ENCODE measurements around the gene TNFAIP2. TPM values are rescaled to one million over a fixed set of nuclear protein-coding genes. Genes with fewer than 3 reads are reported as not detected.

TNFAIP2 gene
- total and polyA plus RNA-seq, 2 donors (not counting 3 experiments of a cell fraction or from before 2014, with no cell fraction given): 31.6 to 42.7 TPM

DNA sequence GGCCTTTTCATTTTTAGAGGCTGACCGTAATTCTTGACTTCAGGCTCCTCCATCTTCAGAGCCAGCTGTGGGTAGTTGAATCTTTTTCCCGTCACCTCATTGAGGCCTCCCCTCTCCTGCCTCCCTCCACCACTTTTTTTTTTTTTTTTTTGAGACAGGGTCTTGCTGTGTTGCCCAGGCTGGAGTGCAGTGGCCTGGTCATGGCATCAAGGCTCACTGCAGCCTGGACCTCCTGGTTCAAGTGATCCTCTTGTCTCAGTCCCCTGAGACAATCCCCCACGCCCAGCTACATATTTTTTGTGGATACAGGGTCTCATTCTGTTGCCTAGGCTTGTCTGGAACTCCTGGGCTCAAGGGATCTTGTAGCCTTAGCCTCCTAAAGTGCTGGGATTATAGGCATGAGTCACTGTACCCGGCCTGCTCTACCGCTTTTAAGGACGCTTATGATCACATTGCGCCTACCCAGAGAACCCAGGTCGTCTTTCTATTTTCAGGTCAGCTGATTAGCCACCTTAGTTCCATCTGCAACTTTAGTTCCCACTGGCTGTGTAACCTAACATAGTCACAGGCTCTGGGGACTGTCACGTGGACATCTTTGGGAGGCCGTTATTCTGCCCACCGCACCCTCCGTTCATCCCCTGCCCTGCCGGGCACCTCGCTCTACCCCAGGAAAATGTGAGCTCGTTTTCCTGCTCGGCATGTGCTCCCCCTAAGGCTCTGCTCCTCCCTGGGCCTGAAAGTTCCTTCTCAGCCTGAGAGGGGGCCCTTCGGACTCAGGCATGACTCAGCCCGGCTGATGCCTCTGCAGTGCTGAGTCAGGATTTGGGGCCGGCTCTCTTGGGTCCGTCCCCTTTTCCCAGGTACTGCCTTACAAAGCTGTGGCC, 13.4 kb downstream of the TNFAIP2 start:
- H3K79me2 ChIP-seq (ENCODE audit: control insufficient read depth, insufficient read depth, low read length): no peaks in the 10 kb centered on the region
- DNase-seq (ENCODE audit: low read depth, low spot score): no peak
- POLR2A ChIA-PET: no interaction called here
- H3K36me3 ChIP-seq (ENCODE audit: control insufficient read depth in 2 of 2, extremely low read depth in 1 of 2, insufficient read depth in 2 of 2, low read length in 2 of 2): peaks cover 0 to 18% of the 10 kb centered on the region in 2 experiments
- dilution Hi-C loops (cut with MboI; ENCODE audit: extremely low pct_ligation_motif_present, low sequenced_read_pairs): no loop called here
- no peaks in the 10 kb centered on the region for H3K9me3 ChIP-seq (replicated peaks; ENCODE audit: control insufficient read depth, insufficient read depth, low read length)
- BruUV-seq (replicated peaks): TSS peak; percentile 58
- no peaks in the 10 kb centered on the region for H3K4me1 ChIP-seq (ENCODE audit: control insufficient read depth, extremely low read depth, insufficient read depth, low read length)
- H3K9ac ChIP-seq (replicated peaks; ENCODE audit: extremely low read depth, insufficient read depth, low read length): no peak overlapping the region
- H3K9me1 ChIP-seq (replicated peaks; ENCODE audit: control insufficient read depth, extremely low read depth, insufficient read depth, low read length): no peaks in the 10 kb centered on the region
- H3K4me2 ChIP-seq (ENCODE audit: insufficient read depth, low read length): no peak overlapping the region
- H3K27ac ChIP-seq (ENCODE audit: insufficient read depth, low read depth, low read length): no peak overlapping the region
- peaks cover 12 to 18% of the 10 kb centered on the region in 2 experiments for H3K27me3 ChIP-seq (ENCODE audit: control insufficient read depth in 2 of 2, insufficient read depth in 2 of 2, low read length in 2 of 2)
- no peaks in the 10 kb centered on the region for H4K20me1 ChIP-seq (replicated peaks; ENCODE audit: control insufficient read depth, extremely low read depth, insufficient read depth, low read length)
- FAIRE-seq: peak; percentile 31
- no peak overlapping the region for H2AFZ ChIP-seq (ENCODE audit: low read depth, low read length)
- no peak overlapping the region for H3K4me3 ChIP-seq (replicated peaks in 1 of 3; ENCODE audit: insufficient read depth in 1 of 3, low read depth in 1 of 3, low read length in 3 of 3)
- CTCF ChIA-PET: interaction anchor here (0.6 to 13.7 kb wide), 4 partner anchors 10 to 84 kb away, joined by 3 to 219 read pairs (median 4); no protein-coding TSS in a partner anchor
- TF ChIP-seq FOS (IDR thresholded peaks at IDR 0.05; ENCODE audit: borderline replicate concordance, insufficient read depth, low read length) (peak; percentile 24), JUN (IDR thresholded peaks at IDR 0.05; ENCODE audit: borderline replicate concordance, insufficient read depth, insufficient read length, low read depth) (no peak)
- intact Hi-C loops (cut with micrococcal nuclease): no loop called here

DNA sequence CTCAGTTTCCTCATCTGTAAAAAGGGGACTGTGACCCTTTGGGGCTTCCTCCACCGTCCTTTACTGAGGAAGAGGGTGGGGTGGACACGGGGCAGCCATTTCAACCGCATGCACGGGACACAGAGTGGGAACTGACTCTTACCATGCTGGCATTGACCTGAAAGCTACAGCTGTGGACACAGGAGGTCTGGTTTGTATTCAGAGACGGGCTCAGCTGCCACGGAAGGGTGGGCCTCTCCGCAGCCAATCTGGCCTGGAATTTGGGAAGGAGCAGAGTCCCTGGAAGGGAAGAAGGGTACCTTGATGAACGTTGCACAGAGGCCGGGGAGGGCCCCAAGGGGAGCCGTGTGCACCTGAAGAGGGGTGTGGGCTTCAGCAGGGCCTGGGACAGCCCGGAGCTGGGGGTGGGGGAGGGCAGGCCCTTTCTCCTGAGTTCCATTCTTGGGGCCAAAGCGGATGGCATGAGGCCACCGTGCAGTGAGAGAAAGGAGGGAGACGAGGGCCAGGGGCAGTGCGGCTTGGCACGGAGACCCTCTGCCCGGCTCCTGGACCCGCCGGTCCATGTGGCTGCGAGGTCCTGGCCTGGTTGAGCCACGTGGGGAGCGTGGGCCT, 14.5 kb downstream of the TNFAIP2 start:
- no peaks in the 10 kb centered on the region for H3K4me1 ChIP-seq (ENCODE audit: control insufficient read depth, extremely low read depth, insufficient read depth, low read length)
- FAIRE-seq: no peak
- H3K79me2 ChIP-seq (ENCODE audit: control insufficient read depth, insufficient read depth, low read length): no peaks in the 10 kb centered on the region
- no peak overlapping the region for H3K9ac ChIP-seq (replicated peaks; ENCODE audit: extremely low read depth, insufficient read depth, low read length)
- no peak overlapping the region for H2AFZ ChIP-seq (ENCODE audit: low read depth, low read length)
- BruUV-seq (replicated peaks): no TSS peak
- POLR2A ChIA-PET: no interaction called here
- no peaks in the 10 kb centered on the region for H3K9me3 ChIP-seq (replicated peaks; ENCODE audit: control insufficient read depth, insufficient read depth, low read length)
- peaks cover 0 to 17% of the 10 kb centered on the region in 2 experiments for H3K36me3 ChIP-seq (ENCODE audit: control insufficient read depth in 2 of 2, extremely low read depth in 1 of 2, insufficient read depth in 2 of 2, low read length in 2 of 2)
- dilution Hi-C loops (cut with MboI; ENCODE audit: extremely low pct_ligation_motif_present, low sequenced_read_pairs): no loop called here
- peaks cover 21 to 29% of the 10 kb centered on the region in 2 experiments for H3K27me3 ChIP-seq (ENCODE audit: control insufficient read depth in 2 of 2, insufficient read depth in 2 of 2, low read length in 2 of 2)
- H3K4me2 ChIP-seq (ENCODE audit: insufficient read depth, low read length): no peak overlapping the region
- no peak overlapping the region for H3K4me3 ChIP-seq (replicated peaks in 1 of 3; ENCODE audit: insufficient read depth in 1 of 3, low read depth in 1 of 3, low read length in 3 of 3)
- no peak overlapping the region for H3K27ac ChIP-seq (ENCODE audit: insufficient read depth, low read depth, low read length)
- intact Hi-C loops (cut with micrococcal nuclease): no loop called here
- no peak for DNase-seq (ENCODE audit: low read depth, low spot score)
- TF ChIP-seq POLR2AphosphoS5 (IDR thresholded peaks at IDR 0.05; ENCODE audit: insufficient read depth, low read depth, low read length): no peak
- no peak for TF ChIP-seq MYC (IDR thresholded peaks at IDR 0.05; ENCODE audit: low read depth, low read length)
- TF ChIP-seq GATA2 (IDR thresholded peaks at IDR 0.05; ENCODE audit: insufficient read depth, insufficient read length, low read depth, low read length): no peak
- no peak for TF ChIP-seq FOS (IDR thresholded peaks at IDR 0.05; ENCODE audit: borderline replicate concordance, insufficient read depth, low read length)
- TF ChIP-seq EZH2 (IDR thresholded peaks at IDR 0.05; ENCODE audit: borderline replicate concordance, low read depth, low read length, severe bottlenecking): no peak
- TF ChIP-seq POLR2A (IDR thresholded peaks at IDR 0.05; ENCODE audit: low read depth, low read length): no peak
- TF ChIP-seq, protein P1, sequence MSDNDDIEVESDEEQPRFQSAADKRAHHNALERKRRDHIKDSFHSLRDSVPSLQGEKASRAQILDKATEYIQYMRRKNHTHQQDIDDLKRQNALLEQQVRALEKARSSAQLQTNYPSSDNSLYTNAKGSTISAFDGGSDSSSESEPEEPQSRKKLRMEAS (IDR thresholded peaks at IDR 0.05; ENCODE audit: insufficient read depth, insufficient read length): no peak
- no peak for TF ChIP-seq JUN (IDR thresholded peaks at IDR 0.05; ENCODE audit: borderline replicate concordance, insufficient read depth, insufficient read length, low read depth)
- TF ChIP-seq, protein P2, sequence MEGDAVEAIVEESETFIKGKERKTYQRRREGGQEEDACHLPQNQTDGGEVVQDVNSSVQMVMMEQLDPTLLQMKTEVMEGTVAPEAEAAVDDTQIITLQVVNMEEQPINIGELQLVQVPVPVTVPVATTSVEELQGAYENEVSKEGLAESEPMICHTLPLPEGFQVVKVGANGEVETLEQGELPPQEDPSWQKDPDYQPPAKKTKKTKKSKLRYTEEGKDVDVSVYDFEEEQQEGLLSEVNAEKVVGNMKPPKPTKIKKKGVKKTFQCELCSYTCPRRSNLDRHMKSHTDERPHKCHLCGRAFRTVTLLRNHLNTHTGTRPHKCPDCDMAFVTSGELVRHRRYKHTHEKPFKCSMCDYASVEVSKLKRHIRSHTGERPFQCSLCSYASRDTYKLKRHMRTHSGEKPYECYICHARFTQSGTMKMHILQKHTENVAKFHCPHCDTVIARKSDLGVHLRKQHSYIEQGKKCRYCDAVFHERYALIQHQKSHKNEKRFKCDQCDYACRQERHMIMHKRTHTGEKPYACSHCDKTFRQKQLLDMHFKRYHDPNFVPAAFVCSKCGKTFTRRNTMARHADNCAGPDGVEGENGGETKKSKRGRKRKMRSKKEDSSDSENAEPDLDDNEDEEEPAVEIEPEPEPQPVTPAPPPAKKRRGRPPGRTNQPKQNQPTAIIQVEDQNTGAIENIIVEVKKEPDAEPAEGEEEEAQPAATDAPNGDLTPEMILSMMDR (IDR thresholded peaks at IDR 0.05; ENCODE audit: extremely low read depth in 1 of 2, insufficient read depth in 1 of 2, low read depth in 1 of 2, low read length in 2 of 2): no peak
- H4K20me1 ChIP-seq (replicated peaks; ENCODE audit: control insufficient read depth, extremely low read depth, insufficient read depth, low read length): no peaks in the 10 kb centered on the region
- H3K9me1 ChIP-seq (replicated peaks; ENCODE audit: control insufficient read depth, extremely low read depth, insufficient read depth, low read length): no peaks in the 10 kb centered on the region
- CTCF ChIA-PET: interaction anchor here (1.0 to 13.7 kb wide), 2 partner anchors 34 to 83 kb away, joined by 3 to 219 read pairs; no protein-coding TSS in a partner anchor
